Esophagus mucosa (tissue), 1 donor: ENCODE results near the gene RBMS2. TPM values are rescaled to one million over a fixed set of nuclear protein-coding genes. Genes with fewer than 3 reads are reported as not detected.

ENCODE experiments used
- ATAC-seq: fragments of 200-7000 bp; cut with Tn5 transposase; one replicate; pipeline ENCODE4 v1.9.1; 2020
- total RNA-seq: library from RNA; stranded (reverse); gene quantifications from one replicate; pipeline ENCODE4 v1.2.4, GENCODE V29; 2023
- donor health status: DM: yes; HTN: yes; CAD: no.

The RBMS2 gene
- total RNA-seq, 1 donor from 2014 or later = 11.3 TPM

GRCh38 chr12:56632701-56633467, 111.3 kb downstream of the RBMS2 start:
- ATAC-seq = no peak

GRCh38 chr12:56633468-56634241, 112.0 kb downstream of the RBMS2 start:
- ATAC-seq = no peak

- peak; percentile 34 for ATAC-seq
Observed at GRCh38 chr12:56634242-56634836, 112.7 kb downstream of the RBMS2 start.

- peak; percentile 64 for ATAC-seq
Observed at GRCh38 chr12:56634837-56635791, 113.5 kb downstream of the RBMS2 start.

DNA sequence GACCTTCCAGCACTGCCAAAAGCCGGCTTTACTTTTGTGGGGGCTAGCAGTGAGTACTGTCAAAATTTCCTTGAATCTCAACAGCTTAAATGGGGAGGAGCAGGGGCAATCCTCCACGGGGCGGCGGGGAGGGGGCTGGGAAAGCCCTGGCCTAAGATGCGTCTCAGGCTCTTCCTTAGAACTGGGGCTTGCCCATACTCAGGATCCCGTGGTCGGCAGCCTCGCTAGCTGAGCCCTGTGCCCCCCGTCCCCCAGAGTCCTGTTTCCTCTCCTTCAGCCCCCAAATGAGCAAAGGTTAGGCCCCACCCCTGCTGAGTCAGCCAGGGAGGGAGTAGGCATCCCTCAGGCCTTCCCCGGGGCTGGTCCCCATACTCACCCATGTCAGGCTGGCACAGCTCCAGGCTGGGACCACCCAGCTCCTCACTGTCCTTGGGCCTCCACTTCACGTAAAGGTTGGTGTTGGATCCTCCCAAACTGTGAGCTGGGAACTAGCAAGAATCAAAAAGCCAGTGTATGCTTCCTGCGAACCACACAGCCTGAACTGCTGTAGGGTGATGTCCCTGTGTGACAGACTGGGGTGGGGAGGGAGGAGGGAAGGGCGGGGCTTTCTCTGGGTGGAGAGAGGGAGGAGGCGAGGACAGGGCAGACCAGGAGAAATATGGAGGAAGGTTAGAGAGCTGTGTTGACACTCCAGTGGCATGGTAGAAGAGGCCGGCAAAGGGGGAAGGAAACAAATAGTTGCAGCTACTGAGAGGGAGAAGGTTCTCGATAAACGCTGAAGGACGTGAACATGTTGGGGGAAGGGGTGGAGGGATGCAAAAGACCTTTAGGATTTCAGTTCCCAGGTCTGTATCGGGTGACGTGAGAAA, 114.4 kb downstream of the RBMS2 start:
- ATAC-seq = peak; percentile 76

DNA sequence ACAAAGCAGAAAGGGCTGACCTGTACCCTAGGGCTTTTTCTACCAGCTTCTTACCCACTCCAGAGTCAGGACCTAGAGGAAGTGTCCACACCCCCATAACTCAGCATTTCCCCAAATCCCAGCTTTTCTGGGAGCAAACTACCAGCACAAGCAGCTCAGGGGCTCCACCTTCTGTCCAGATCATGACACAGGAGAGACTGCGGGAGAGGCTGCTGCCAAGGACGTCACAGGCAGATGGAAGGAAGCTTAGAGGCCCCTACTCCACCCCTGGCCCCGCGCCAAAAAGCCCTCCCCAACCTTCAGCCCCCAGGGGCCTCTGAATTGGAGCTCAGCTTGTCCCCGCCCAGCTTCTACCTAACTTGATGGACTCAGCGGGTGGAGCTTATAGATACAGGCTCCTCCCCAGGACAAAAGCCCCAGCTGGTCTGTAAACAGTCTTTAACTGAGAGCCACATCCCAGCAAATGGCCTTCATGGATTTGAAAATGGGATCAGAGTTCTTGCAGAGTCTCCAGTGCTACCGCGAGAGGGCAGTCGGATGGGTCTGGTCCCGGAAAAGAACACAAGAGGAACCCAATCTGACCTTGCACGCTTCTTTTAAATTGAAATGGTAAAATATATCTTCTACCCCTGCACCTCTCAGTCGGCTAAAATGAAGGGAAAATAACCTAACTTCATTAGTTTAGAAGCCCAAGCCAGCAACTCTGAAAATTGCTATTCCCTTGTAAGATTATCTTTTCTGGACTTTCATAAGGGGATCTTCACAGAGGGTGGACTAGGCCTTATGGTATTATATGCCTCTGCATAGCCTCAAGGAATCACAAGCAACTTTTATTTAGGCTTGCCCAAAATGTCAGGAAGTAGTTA, 115.3 kb downstream of the RBMS2 start:
- peak; percentile 77 for ATAC-seq

GRCh38 chr12:56637621-56638020, 116.0 kb downstream of the RBMS2 start:
- ATAC-seq = no peak

DNA sequence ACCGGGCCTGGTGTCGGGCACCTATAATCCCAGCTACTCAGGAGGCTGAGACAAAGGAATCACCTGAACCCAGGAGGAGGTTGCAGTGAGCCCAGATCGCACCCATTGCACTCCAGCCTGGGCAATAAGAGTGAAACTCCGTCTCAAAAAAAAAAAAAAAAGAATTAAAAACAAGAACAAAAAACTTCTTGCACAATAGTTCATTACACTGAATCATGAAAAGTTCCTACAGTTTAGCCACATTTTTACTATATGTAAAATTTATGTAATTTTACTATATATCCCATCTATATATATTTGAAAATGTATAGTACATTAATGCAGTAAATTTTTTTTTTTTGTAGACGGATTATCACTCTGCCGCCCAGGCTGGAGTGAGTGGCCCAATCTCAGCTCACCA, 119.6 kb downstream of the RBMS2 start:
- no peak for ATAC-seq

- ATAC-seq = no peak
Observed at GRCh38 chr12:56644654-56645053, 123.0 kb downstream of the RBMS2 start.

DNA sequence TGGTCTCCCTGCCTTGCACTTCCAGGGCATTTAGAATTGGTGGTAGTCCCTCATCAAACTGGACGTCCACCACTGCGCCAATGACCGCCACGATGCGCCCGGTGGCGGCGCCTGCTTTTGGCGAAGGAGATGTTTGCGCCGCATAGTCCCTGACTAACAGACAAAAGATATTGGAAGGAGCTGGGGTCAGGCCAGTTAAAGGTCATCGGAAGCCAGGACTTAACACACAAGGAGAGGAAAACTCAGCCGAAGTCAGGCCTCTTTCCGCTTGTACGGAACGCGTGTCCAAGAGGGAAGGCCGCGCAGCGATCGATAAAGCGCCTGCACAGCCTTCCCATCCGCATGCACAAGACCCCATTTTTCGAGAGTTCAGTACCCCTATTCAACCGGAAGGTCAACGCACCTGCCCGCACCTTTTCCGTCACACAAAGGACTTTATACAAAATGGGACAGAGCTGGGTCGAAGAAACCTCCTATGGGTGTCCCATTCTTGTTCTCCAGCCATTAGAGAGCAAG, 123.6 kb downstream of the RBMS2 start:
- ATAC-seq = no peak

Other genes with a start within 250 kb of the RBMS2 start
- gene CS, start 221.5 kb upstream of the RBMS2 start, total RNA-seq = 215 TPM
- 67.7 TPM for gene CNPY2, start 205.8 kb upstream of the RBMS2 start, total RNA-seq
- 21.4 TPM for gene PAN2, start 187.8 kb upstream of the RBMS2 start, total RNA-seq
- 1.8 TPM for gene IL23A, start 182.9 kb upstream of the RBMS2 start, total RNA-seq
- gene STAT2, start 161.7 kb upstream of the RBMS2 start, total RNA-seq = 54.5 TPM
- gene APOF, start 159.0 kb upstream of the RBMS2 start, total RNA-seq = not detected
- gene TIMELESS, start 72.4 kb upstream of the RBMS2 start, total RNA-seq = 10.5 TPM
- not detected for gene MIP, start 67.2 kb upstream of the RBMS2 start, total RNA-seq
- 3.2 TPM for gene SPRYD4, start 53.2 kb upstream of the RBMS2 start, total RNA-seq
- 2.6 TPM for gene GLS2, start 33.7 kb upstream of the RBMS2 start, total RNA-seq
- 49.9 TPM for gene BAZ2A, start 108.5 kb downstream of the RBMS2 start, total RNA-seq
- 674 TPM for gene ATP5F1B, start 124.2 kb downstream of the RBMS2 start, total RNA-seq
- gene PTGES3, start 166.5 kb downstream of the RBMS2 start, total RNA-seq = 153 TPM
- gene NACA, start 203.5 kb downstream of the RBMS2 start, total RNA-seq = 786 TPM
- gene PRIM1, start 230.5 kb downstream of the RBMS2 start, total RNA-seq = 8.1 TPM
- 2.4 TPM for gene HSD17B6, start 241.5 kb downstream of the RBMS2 start, total RNA-seq